CD4-positive, alpha-beta T cell treated with Interleukin-6 for 4 hours (primary cell): Measurements from ENCODE around the gene UST.
"Not testable (repeated sequence)": the region's sequence is repeated elsewhere in the genome, so short reads cannot be mapped to it uniquely, and the experiment has no call there.

Experiments
- DNase-seq: peaks from one replicate; pipeline ENCODE4 v3.0.0-alpha.2; 2020; ENCODE audit warnings: mixed read lengths

The UST gene

GRCh38 chr6:148954934-148955333 lies 208.1 kb downstream of the UST start:
- DNase-seq = no peak

DNA sequence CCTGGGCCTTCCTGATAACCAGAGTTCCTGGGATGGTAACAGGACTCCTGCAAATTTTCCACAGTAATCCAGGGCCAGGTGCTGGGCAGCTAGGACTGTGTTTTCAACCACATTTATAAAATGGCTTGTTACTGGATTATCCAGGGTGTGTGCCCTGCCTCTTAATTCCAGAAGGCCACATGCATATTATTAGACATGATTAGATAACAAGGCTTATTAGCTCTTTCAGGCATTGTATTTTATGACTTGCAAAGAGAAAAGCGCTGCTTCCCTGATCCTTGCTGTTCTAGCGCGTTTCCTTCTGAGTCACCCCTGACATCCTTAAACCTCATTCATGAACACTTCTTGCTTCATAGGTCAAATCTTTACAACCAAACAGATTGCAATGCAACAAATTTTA lies 208.6 kb downstream of the UST start:
- no peak for DNase-seq

GRCh38 chr6:148956163-148956562 lies 209.3 kb downstream of the UST start:
- DNase-seq = not testable (repeated sequence)

- DNase-seq = no peak
Measured at GRCh38 chr6:148957752-148958151, 210.9 kb downstream of the UST start.

DNA sequence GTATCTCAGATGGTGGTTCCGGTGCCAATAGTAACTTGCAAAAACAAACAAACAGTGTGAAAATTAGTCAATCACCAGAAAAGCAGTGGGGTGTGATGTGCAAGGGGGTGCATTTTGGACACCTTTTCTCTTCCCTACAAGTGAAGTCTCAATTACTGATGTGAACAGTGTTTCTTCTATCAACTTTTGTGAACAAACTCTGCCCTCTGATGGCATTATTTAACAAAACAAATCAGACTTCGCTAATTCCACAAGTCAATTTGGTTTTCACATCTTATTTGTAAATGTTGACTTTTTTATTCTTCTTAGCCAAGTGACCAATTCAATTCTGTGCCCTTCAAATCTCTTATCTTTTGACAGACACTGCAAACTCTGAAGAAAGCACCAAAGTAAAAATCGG lies 212.2 kb downstream of the UST start:
- DNase-seq = no peak

DNA sequence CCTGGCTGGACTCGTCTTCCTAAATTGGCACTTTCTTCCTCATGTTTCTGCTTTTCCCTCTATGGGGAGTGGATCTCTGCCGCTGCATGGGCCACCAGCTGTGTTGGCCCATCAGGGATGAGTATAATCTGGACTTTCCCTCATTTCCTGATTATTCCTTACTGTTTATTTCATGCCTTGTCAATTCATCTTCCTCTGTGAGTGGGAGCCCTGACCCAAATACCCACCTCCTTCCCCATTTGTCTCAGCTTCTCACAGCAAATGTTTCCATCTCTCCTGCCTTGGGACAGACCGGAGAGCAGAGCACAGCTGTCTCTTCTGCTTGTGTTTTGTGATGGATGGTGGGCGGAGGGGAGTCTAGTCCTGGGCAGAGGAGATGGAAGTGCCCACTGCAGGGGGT lies 212.7 kb downstream of the UST start:
- no peak for DNase-seq

DNA sequence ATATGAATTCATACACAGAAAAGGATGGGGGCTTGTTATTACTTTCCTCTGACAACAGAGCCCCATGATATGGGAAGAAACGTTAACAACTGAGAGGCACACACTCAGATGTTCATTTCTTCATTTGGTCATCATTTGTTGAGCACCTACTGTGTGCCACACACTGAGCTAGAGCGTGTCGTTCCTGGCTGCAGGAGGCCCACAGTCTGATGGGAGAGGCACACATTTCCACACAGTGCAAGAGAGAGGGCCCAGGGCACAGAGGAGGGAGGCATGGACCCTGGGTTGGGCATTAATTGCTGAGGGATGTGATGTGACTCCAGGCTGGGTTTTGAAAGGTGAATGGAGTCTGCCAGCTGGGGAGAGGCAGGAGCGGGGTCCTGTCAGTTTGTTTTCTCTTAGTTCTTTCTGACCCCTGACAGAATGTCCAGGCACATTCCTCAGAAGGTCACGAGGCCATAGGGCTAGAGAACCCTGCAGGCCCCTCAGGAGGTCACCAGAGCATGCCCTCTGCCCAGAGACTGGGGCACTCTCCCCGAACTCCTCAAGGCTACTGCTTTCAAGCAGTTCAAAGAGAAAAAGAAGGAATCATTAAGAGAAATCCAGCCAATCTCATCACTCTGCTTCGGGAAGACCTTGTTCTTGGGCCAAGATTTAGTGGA lies 216.2 kb downstream of the UST start:
- no peak for DNase-seq

GRCh38 chr6:148963738-148964137 lies 216.9 kb downstream of the UST start:
- DNase-seq = no peak

- DNase-seq = no peak
Measured at GRCh38 chr6:148964467-148964866, 217.6 kb downstream of the UST start.

- no peak for DNase-seq
Measured at GRCh38 chr6:148965287-148965686, 218.5 kb downstream of the UST start.

GRCh38 chr6:148967011-148967520 lies 220.2 kb downstream of the UST start:
- DNase-seq = no peak

DNA sequence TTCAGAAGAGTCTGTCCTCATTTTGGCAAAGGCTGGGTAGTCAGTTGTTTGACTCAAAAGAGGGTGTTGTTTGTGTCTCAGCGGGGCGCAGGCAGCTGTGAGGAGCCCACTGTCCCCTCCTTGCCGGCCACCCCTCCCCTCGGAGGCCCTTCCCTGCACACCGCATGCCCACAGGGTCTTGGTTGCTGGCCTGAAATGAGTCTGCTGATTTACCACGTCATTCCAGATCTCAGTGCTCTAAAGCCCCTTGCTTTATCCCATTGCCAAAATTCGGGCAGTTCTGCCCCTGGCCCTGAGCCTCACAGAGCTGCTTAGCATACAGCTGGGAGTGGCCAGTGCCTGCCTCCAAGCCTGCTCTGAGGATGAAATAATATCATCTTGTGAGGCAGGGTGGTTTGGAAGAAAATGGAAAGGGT lies 220.7 kb downstream of the UST start:
- DNase-seq = no peak

DNA sequence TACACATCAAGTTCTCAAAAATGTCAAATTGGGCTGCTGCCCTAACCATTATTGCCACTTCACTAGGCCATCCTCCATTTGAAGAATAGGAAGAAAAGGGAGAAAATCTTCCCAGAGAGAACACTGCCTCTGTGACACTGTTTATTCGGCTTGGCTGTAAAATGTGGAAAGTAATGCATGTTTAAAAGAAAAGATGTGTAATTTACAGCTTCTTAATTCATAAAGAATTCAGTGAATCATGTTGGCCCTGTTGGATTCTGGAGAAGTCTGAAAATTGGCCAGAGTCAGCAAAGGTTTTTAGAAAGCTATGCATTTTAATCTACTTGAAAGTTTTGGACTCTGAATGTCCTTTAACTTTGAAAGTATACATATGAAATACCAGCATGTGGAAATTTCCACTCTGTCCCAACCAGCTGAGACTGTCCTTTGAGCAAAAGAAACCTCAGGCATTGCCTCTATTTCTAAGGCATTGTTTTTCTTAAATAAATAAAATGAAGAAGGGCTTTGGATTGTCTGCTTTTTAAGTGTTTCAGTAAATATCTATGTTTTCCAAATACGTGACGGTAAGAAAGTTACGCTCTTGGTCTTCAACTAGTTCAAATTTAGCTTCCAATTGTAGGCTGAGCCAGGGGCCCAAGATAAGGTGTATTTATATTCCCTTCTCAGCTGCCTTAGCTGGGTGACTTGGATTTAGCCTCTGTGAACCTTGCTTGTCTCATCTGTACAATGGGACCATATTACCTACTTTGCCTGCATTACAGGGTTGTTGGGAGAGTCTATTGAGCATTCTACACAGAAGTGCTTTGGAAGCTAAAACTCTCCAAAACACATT lies 222.2 kb downstream of the UST start:
- DNase-seq = no peak

DNA sequence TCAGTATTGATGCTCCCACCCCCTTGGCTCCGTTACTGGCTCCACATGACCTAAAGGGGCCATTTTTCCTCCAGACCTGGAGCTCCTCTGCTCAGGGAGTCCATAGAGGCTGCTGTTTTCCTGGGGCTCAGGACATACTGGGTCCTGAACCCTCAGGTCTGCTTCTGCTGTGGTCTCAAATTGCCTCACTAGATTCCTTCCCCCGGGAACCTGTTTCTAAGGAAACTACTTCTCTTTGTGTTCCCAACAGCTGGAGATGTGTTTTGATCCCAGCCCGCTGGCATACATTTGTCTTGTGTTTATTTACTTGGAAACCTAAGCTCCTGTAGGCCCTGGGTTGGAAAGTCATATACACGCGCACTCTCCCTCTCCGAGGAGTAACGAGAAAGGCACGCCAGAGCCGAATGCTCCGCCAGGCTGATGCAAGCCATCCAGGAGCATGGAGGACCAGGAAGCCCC lies 222.8 kb downstream of the UST start:
- DNase-seq = no peak

GRCh38 chr6:148971031-148971927 lies 224.4 kb downstream of the UST start:
- DNase-seq = no peak

- DNase-seq = peak; percentile 65
Measured at GRCh38 chr6:148972481-148972880, 225.7 kb downstream of the UST start.

- no peak for DNase-seq
Measured at GRCh38 chr6:148973538-148974208, 226.8 kb downstream of the UST start.

DNA sequence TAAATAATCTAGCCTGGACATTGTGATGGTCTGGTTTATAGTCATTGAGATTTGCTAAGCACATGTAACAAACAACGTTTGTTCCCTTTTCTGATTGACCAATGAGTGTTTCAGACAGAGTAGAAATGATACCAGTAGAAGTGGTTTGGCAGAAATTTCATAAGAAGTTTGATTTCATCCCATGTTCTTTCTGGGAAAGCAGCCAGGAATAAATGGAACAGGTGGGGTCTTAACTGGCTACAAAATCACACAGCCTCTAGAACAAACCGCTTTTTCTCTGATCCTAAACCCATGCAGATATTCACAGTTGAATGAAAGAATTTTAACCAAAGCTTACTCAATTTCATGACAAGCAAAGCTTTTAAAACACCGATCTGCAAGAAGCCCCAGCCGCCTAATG lies 227.5 kb downstream of the UST start:
- no peak for DNase-seq

DNA sequence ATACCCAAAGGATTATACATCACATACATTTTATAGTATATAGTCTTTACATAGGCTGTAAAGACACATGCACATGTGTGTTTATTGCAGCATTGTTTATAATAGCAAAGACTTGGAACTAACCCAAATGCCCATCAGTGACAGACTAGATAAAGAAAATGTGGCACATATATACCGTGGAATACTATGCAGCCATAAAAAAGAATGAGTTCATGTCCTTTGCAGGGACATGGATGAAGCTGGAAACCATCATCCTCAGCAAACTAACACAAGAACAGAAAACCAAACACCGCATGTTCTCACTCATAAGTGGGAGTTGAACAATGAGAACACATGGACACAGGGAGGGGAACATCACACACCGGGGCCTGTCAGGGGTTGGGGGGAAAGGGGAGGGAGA lies 231.5 kb downstream of the UST start:
- DNase-seq = not testable (repeated sequence)

DNA sequence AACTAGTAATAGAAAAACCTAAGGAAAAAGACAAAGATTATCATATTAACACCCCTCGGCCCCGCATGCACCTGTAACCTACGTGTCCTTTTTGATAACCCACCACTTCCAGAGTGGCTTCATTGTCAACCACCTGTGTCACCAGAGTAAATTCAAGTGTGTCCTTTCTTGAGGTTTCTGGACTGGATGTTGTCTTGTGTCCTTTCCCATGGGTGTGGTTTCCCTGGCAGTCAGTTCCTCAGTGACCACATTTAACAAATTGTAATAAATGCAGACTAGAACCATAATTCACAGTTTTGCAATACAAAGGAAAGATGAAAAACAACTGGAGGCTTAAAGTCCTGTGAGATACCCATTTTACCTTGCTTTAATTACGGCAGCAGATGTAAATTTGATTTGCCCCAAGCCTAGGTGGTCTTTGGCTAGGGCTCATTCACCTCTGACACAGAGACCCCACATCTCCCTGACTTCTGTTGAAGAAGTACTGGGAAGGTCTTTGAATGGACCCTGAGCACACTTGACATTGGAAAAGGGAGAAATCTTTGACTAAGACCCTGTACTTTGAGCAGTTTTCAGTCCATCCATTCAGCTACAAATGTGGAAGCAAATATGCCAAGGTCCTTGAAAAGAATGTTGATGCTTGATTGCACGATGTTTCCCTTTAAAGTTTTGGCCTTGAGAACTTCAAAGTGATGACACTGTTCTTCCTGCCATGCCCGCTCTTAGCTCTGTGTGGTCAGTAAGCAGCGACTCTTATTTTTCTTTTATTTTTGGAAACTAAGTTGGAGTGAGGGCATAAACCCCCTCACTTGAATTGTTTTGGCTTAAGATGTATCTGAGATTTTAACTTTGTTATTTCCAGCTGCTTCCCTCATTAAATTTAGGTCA lies 232.4 kb downstream of the UST start:
- DNase-seq = no peak

- DNase-seq = no peak
Measured at GRCh38 chr6:148980234-148980633, 233.4 kb downstream of the UST start.
